Endothelial cell of umbilical vein (primary cell): ENCODE measurements around the gene PWWP2A. TPM values are rescaled to one million over a fixed set of nuclear protein-coding genes. Genes with fewer than 3 reads are reported as not detected.

Experiments used
- BruUV-seq: library from RNA; stranded (reverse); fragments of 400-500 nt; replicated peaks from 2 replicates; lab custom pipeline; 2021; lab: Mats Ljungman, UMichigan
- CTCF ChIA-PET: fragments of 300-600, 350-600 bp; sonication (Branson Sonifier 250); formaldehyde crosslinking; loops from one replicate; lab custom pipeline; 2021; ENCODE audit warnings: antibody characterized with exemption, inconsistent platforms; lab: Charles Lee
- POLR2A ChIA-PET: fragments of 300-600, 350-600 bp; sonication (Branson Sonifier 250); formaldehyde crosslinking; loops from one replicate; lab custom pipeline; 2021; ENCODE audit warnings: antibody characterized with exemption, inconsistent platforms; lab: Charles Lee
- DNase-seq: peaks from one replicate; pipeline ENCODE4 v3.0.0-alpha.2; 2011; ENCODE audit warnings: low read depth, low spot score
- FAIRE-seq: peaks from 2 replicates; lab custom pipeline; 2011; peaks lifted over from hg19 to GRCh38; lab: Jason Lieb, UNC
- H2AFZ ChIP-seq: 2 replicates; pipeline ENCODE4 v1.6.0; 2012; ENCODE audit warnings: low read depth, low read length, control low read depth, inconsistent platforms
- H3K27ac ChIP-seq: 2 replicates; pipeline ENCODE4 v1.5.1; 2011; ENCODE audit warnings: low read depth, mild to moderate bottlenecking, control low read depth, low read length, moderate library complexity; ENCODE audit not compliant: insufficient read depth
- H3K27me3 ChIP-seq, 2 experiments: 2 replicates each; pipeline versions ENCODE4 v1.6.0 to v1.6.1; 2011; ENCODE audit warnings: low read length in 2 of 2, mixed read lengths in 1 of 2; ENCODE audit not compliant: control insufficient read depth in 2 of 2, insufficient read depth in 2 of 2
- H3K36me3 ChIP-seq, 2 experiments: 2 replicates in 1 of 2; 3 replicates in 1 of 2; pipeline ENCODE4 v1.5.1; 2011; ENCODE audit warnings: low read length in 2 of 2, mild to moderate bottlenecking in 1 of 2, moderate library complexity in 1 of 2; ENCODE audit not compliant: control insufficient read depth in 2 of 2, insufficient read depth in 2 of 2; ENCODE audit errors: extremely low read depth in 1 of 2
- H3K4me1 ChIP-seq: 3 replicates; pipeline ENCODE4 v1.5.1; 2011; ENCODE audit warnings: mild to moderate bottlenecking, low read length; ENCODE audit not compliant: control insufficient read depth, insufficient read depth; ENCODE audit errors: extremely low read depth
- H3K4me2 ChIP-seq: 2 replicates; pipeline ENCODE4 v1.6.1; 2011; ENCODE audit warnings: low read length, control low read depth, mixed read lengths; ENCODE audit not compliant: insufficient read depth
- H3K4me3 ChIP-seq, 3 experiments: fragments of 200-600 bp in 1 of 3; sonication (generic), shearing (Covaris generic) in 1 of 3; replicated peaks in 1 of 3; 2 replicates each; pipeline ENCODE4 v1.5.1; 2011 to 2016; ENCODE audit warnings: control low read depth in 3 of 3, low read length in 3 of 3, mild to moderate bottlenecking in 2 of 3, inconsistent platforms in 1 of 3, low read depth in 1 of 3, moderate library complexity in 1 of 3; ENCODE audit not compliant: insufficient read depth in 1 of 3
- H3K79me2 ChIP-seq: 2 replicates; pipeline ENCODE4 v1.6.0; 2012; ENCODE audit warnings: low read length, inconsistent platforms; ENCODE audit not compliant: control insufficient read depth, insufficient read depth
- H3K9ac ChIP-seq: replicated peaks from 2 replicates; pipeline ENCODE3; 2011; ENCODE audit warnings: low read length, control low read depth; ENCODE audit not compliant: insufficient read depth; ENCODE audit errors: extremely low read depth
- H3K9me1 ChIP-seq: replicated peaks from 3 replicates; pipeline ENCODE4 v1.6.0; 2011; ENCODE audit warnings: mild to moderate bottlenecking, low read length; ENCODE audit not compliant: control insufficient read depth, insufficient read depth; ENCODE audit errors: extremely low read depth
- H3K9me3 ChIP-seq: replicated peaks from 2 replicates; pipeline ENCODE4 v1.5.1; 2012; ENCODE audit warnings: low read length, inconsistent platforms; ENCODE audit not compliant: control insufficient read depth, insufficient read depth
- H4K20me1 ChIP-seq: replicated peaks from 2 replicates; pipeline ENCODE3; 2011; ENCODE audit warnings: mild to moderate bottlenecking, low read length; ENCODE audit not compliant: control insufficient read depth, insufficient read depth; ENCODE audit errors: extremely low read depth
- CTCF ChIP-seq, 2 donors: IDR thresholded peaks; 1 replicate in 1 of 2; 2 replicates in 1 of 2; pipeline ENCODE4 v1.5.1; 2011; ENCODE audit warnings: low read length in 2 of 2, mild to moderate bottlenecking in 2 of 2, moderate library complexity in 2 of 2, control low read depth in 1 of 2, inconsistent platforms in 1 of 2, low read depth in 1 of 2; ENCODE audit not compliant: insufficient read depth in 1 of 2; ENCODE audit errors: extremely low read depth in 1 of 2
- EZH2 ChIP-seq: IDR thresholded peaks from 2 replicates; pipeline ENCODE4 v1.6.1; 2012; ENCODE audit warnings: borderline replicate concordance, low read depth, mild to moderate bottlenecking, moderate library complexity, low read length, inconsistent platforms; ENCODE audit not compliant: severe bottlenecking
- FOS ChIP-seq: IDR thresholded peaks from 2 replicates; pipeline ENCODE4 v1.6.1; 2011; ENCODE audit warnings: mild to moderate bottlenecking, low read length, moderate library complexity, borderline replicate concordance; ENCODE audit not compliant: insufficient read depth
- GATA2 ChIP-seq: IDR thresholded peaks from 2 replicates; pipeline ENCODE4 v1.7.0; 2011; ENCODE audit warnings: low read depth, mild to moderate bottlenecking, moderate library complexity, mixed read lengths, low read length; ENCODE audit not compliant: insufficient read length, insufficient read depth
- JUN ChIP-seq: IDR thresholded peaks from 2 replicates; pipeline ENCODE4 v1.6.1; 2011; ENCODE audit warnings: borderline replicate concordance, low read depth; ENCODE audit not compliant: insufficient read length, insufficient read depth
- MAX ChIP-seq: IDR thresholded peaks from 2 replicates; pipeline ENCODE4 v1.6.1; 2011; ENCODE audit not compliant: insufficient read depth, insufficient read length
- MYC ChIP-seq: IDR thresholded peaks from one replicate; pipeline ENCODE4 v1.6.1; 2011; ENCODE audit warnings: mild to moderate bottlenecking, low read depth, low read length
- POLR2A ChIP-seq: IDR thresholded peaks from 2 replicates; pipeline ENCODE4 v1.6.1; 2012; ENCODE audit warnings: low read depth, mild to moderate bottlenecking, control low read depth, low read length
- POLR2AphosphoS5 ChIP-seq: IDR thresholded peaks from 2 replicates; pipeline ENCODE4 v1.6.1; 2012; ENCODE audit warnings: low read depth, mild to moderate bottlenecking, control low read depth, low read length, moderate library complexity; ENCODE audit not compliant: insufficient read depth
- dilution Hi-C: fragments of 300-500 bp; cut with MboI; formaldehyde crosslinking; loops from one replicate; pipeline ENCODE4 v1.15.0; 2019; ENCODE audit warnings: low sequenced_read_pairs; ENCODE audit not compliant: extremely low pct_ligation_motif_present
- intact Hi-C: fragments of 100-400 bp; cut with micrococcal nuclease; formaldehyde crosslinking; loops from one replicate; pipeline ENCODE4 v1.10.0; 2022
- polyA plus RNA-seq, 4 experiments: library from polyadenylated mRNA; depleted of rRNA in 3 of 4; stranded (reverse) in 3 of 4; unstranded in 1 of 4; fragments of >200 nt; gene quantifications; 2 replicates each; pipeline versions ENCODE4 v1.2.1 to v1.2.3, GENCODE V29; 2011 to 2012; ENCODE audit warnings: missing spikeins in 1 of 4
- total RNA-seq: library from RNA; stranded (reverse); gene quantifications from 2 replicates; pipeline ENCODE4 v1.2.3, GENCODE V29; 2021

The PWWP2A gene
- total and polyA plus RNA-seq, 2 donors (not counting 3 experiments of a cell fraction or from before 2014, with no cell fraction given) = 4.6 to 19.3 TPM

DNA sequence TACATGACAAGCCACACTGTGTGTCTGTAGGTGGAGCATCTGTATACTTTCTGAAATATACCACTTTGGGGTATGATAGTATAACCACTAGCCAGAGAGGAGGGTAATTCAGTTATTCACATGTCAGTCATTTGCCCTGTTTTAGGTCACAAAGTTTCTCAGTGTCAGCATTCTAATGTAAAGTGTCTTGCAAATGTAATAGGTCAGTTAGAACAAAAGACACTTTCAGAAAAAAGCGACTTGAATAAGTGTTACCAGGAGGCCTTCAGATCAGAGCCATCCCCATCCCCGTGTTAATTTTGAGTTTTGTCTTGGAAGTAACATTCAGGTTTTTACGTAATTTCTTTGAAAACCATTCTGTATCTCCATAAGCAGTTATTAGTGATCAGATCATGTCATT lies 76.6 kb downstream of the PWWP2A start:
- intact Hi-C loops (no loop called here), dilution Hi-C loops (no loop called here)
- FAIRE-seq (no peak), DNase-seq (no peak)
- TF ChIP-seq FOS (no peak), EZH2 (no peak), MYC (no peak), MAX (no peak), CTCF (IDR thresholded peaks at IDR 0.05; ENCODE audit: extremely low read depth in 1 of 2, insufficient read depth in 1 of 2, low read depth in 1 of 2, low read length in 2 of 2) (no peak), GATA2 (no peak), POLR2A (no peak), POLR2AphosphoS5 (no peak), JUN (no peak)
- Histone ChIP-seq H2AFZ (no peak overlapping the region), H4K20me1 (no peaks in the 10 kb centered on the region), H3K4me3 (no peak overlapping the region), H3K9me3 (no peaks in the 10 kb centered on the region), H3K27ac (no peak overlapping the region), H3K79me2 (no peaks in the 10 kb centered on the region), H3K36me3 (peaks cover 4 to 7% of the 10 kb centered on the region in 2 experiments), H3K9ac (no peak overlapping the region), H3K9me1 (no peaks in the 10 kb centered on the region), H3K4me2 (no peak overlapping the region), H3K27me3 (no peaks in the 10 kb centered on the region), H3K4me1 (peaks cover 6% of the 10 kb centered on the region)
- ChIA-PET POLR2A (no interaction called here), CTCF (no interaction called here)
- no TSS peak for BruUV-seq

Other genes starting within 250 kb of the PWWP2A start
- 0.21 TPM in 1 of 2 replicates, not detected in the other for gene ADRA1B, start 203.0 kb downstream of the PWWP2A start, total RNA-seq
- 0.77 and 0.89 TPM in 2 replicates for gene ADRA1B, start 203.0 kb downstream of the PWWP2A start, polyA plus RNA-seq
- gene TTC1, start 110.3 kb downstream of the PWWP2A start, total RNA-seq = 59.6 and 62.6 TPM in 2 replicates
- gene TTC1, start 110.3 kb downstream of the PWWP2A start, polyA plus RNA-seq = 23.9 and 25.9 TPM in 2 replicates
- not detected in 2 replicates for gene FABP6, start 110.1 kb upstream of the PWWP2A start, total RNA-seq
- gene FABP6, start 110.1 kb upstream of the PWWP2A start, polyA plus RNA-seq = not detected in 2 replicates
- 17.4 and 20.0 TPM in 2 replicates for gene CCNJL, start 193.1 kb upstream of the PWWP2A start, total RNA-seq
- gene CCNJL, start 193.1 kb upstream of the PWWP2A start, polyA plus RNA-seq = 21.3 and 24.8 TPM in 2 replicates